HepG2 (cell line): Measurements from ENCODE around the gene GABRB1. TPM values are rescaled to one million over a fixed set of nuclear protein-coding genes. Genes with fewer than 3 reads are reported as not detected.

ENCODE experiments used
- CSRNP2 ChIP-seq: sonication (generic); formaldehyde crosslinking; conservative IDR thresholded peaks from 2 replicates; pipeline ENCODE4 v1.8.0; 2022; ENCODE audit warnings: low read depth, missing genetic modification reagents
- JUND ChIP-seq: sonication (generic); formaldehyde crosslinking; IDR thresholded peaks from 2 replicates; pipeline ENCODE4 v1.8.0; 2022; ENCODE audit warnings: mild to moderate bottlenecking, missing genetic modification reagents
- KDM4B ChIP-seq: sonication (generic); formaldehyde crosslinking; IDR thresholded peaks from 2 replicates; pipeline ENCODE4 v1.4.0; 2020; ENCODE audit warnings: missing genetic modification reagents
- MTF1 ChIP-seq: sonication (generic); formaldehyde crosslinking; IDR thresholded peaks from 2 replicates; pipeline ENCODE4 v1.5.0; 2020; ENCODE audit warnings: missing genetic modification reagents
- MXI1 ChIP-seq: IDR thresholded peaks from 3 replicates; pipeline ENCODE4 v1.6.1; 2012; ENCODE audit warnings: low read depth, low read length, inconsistent platforms, borderline replicate concordance
- ZBTB2 ChIP-seq: sonication (generic); formaldehyde crosslinking; IDR thresholded peaks from 2 replicates; pipeline ENCODE4 v1.8.0; 2022; ENCODE audit warnings: low read depth, missing genetic modification reagents
- ZNF225 ChIP-seq: sonication (generic); formaldehyde crosslinking; IDR thresholded peaks from 2 replicates; pipeline ENCODE4 v1.4.0; 2020; ENCODE audit warnings: mild to moderate bottlenecking, missing genetic modification reagents
- ZNF709 ChIP-seq: sonication (generic); formaldehyde crosslinking; IDR thresholded peaks from 2 replicates; pipeline ENCODE4 v1.5.0; 2020; ENCODE audit warnings: mild to moderate bottlenecking, missing genetic modification reagents
- polyA plus RNA-seq, 8 experiments: library from polyadenylated mRNA; depleted of rRNA in 3 of 8; stranded (reverse) in 7 of 8; unstranded in 1 of 8; fragments of >200 nt; fragmentation: Illumina TruSeq in 4 of 8; extraction: Trizol in 4 of 8; gene quantifications; 2 replicates each; pipeline versions ENCODE4 v1.2.1 to v1.2.3, GENCODE V29; 2011 to 2016; ENCODE audit warnings: low read depth in 4 of 8, missing spikeins in 1 of 8, mixed read lengths in 1 of 8; ENCODE audit not compliant: insufficient read depth in 1 of 8
- total RNA-seq, 5 experiments: library from RNA; depleted of rRNA; stranded (reverse); fragments of >200 nt; fragmentation: Illumina TruSeq; extraction: Trizol; gene quantifications; 2 replicates each; pipeline ENCODE4 v1.2.3, GENCODE V29; 2016; ENCODE audit warnings: low read depth in 1 of 5
- TF ChIP-seq, protein P1 (sequence below), 2 experiments: sonication (generic) in 1 of 2; formaldehyde crosslinking in 1 of 2; IDR thresholded peaks; 2 replicates each; pipeline versions ENCODE4 v1.4.0 to v1.6.1; 2016 to 2020; ENCODE audit warnings: borderline replicate concordance in 1 of 2, low read depth in 1 of 2, mild to moderate bottlenecking in 1 of 2, missing genetic modification reagents in 1 of 2
- TF ChIP-seq, protein P2 (sequence below): sonication (generic); formaldehyde crosslinking; IDR thresholded peaks from 2 replicates; pipeline ENCODE4 v1.9.0; 2022; ENCODE audit warnings: missing genetic modification reagents, mild to moderate bottlenecking, borderline replicate concordance
- TF ChIP-seq, protein P3 (sequence below): IDR thresholded peaks from 2 replicates; pipeline ENCODE4 v1.6.1; 2016; ENCODE audit warnings: low read depth
- TF ChIP-seq, protein P4 (sequence below): sonication (generic); formaldehyde crosslinking; IDR thresholded peaks from 2 replicates; pipeline ENCODE4 v1.4.0; 2020; ENCODE audit warnings: mild to moderate bottlenecking, low read depth, missing genetic modification reagents
- TF ChIP-seq, protein P5 (sequence below): sonication (generic); formaldehyde crosslinking; IDR thresholded peaks from 2 replicates; pipeline ENCODE4 v1.4.0; 2020; ENCODE audit warnings: mild to moderate bottlenecking, missing genetic modification reagents

GABRB1 gene
- total and polyA plus RNA-seq, 2 of the 13 experiments (the other 11 are each of a cell fraction or from before 2014, with no cell fraction given), result not detected

DNA sequence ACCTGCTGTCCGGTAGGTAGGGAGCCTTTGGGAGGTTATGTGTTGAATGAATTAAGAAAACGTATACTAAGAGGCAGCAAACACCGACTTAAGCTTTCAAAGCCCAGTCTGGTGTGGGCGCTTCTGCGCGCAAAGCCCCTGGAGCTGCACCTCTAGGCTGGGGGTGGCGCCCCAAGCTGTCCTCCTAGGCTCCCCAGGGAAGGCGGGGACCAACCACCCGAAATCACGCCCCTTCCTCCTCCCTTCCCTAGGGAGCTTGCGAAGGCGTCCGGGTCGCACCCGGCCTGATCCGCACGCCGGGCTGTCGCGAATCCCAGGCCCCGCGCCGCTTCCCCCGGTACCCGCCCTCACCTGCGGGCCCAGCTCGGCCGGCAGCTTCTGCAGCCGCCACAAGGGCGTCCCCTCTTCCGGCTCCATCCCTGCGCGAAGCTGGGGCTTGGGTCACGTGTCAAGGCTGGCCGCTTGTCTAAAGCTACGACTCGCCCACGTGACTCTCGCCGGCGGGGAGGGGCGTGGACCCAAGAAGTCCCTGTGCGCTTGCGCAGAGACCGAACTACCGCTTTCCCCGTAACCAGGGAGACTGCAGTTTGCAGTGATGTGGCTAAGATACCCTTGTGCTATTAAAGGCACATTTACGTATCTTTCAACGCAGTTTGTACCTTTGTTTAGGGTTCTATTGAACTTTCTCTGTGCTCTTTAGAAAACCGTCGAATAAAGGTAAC is 432.0 kb downstream of the GABRB1 start, which contains the start of gene COMMD8 (continued):
- TF ChIP-seq, protein P1, sequence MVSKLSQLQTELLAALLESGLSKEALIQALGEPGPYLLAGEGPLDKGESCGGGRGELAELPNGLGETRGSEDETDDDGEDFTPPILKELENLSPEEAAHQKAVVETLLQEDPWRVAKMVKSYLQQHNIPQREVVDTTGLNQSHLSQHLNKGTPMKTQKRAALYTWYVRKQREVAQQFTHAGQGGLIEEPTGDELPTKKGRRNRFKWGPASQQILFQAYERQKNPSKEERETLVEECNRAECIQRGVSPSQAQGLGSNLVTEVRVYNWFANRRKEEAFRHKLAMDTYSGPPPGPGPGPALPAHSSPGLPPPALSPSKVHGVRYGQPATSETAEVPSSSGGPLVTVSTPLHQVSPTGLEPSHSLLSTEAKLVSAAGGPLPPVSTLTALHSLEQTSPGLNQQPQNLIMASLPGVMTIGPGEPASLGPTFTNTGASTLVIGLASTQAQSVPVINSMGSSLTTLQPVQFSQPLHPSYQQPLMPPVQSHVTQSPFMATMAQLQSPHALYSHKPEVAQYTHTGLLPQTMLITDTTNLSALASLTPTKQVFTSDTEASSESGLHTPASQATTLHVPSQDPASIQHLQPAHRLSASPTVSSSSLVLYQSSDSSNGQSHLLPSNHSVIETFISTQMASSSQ (IDR thresholded peaks at IDR 0.05; ENCODE audit: low read depth), result no peak
- TF ChIP-seq, protein P1 (CRISPR knock-in tag; IDR thresholded peaks at IDR 0.05; ENCODE audit: borderline replicate concordance), result peak; percentile 41; the same call in 1 of the 2 replicates
- TF ChIP-seq ZBTB2, result no peak
- TF ChIP-seq JUND (CRISPR knock-in tag), result no peak
- TF ChIP-seq, protein P2, sequence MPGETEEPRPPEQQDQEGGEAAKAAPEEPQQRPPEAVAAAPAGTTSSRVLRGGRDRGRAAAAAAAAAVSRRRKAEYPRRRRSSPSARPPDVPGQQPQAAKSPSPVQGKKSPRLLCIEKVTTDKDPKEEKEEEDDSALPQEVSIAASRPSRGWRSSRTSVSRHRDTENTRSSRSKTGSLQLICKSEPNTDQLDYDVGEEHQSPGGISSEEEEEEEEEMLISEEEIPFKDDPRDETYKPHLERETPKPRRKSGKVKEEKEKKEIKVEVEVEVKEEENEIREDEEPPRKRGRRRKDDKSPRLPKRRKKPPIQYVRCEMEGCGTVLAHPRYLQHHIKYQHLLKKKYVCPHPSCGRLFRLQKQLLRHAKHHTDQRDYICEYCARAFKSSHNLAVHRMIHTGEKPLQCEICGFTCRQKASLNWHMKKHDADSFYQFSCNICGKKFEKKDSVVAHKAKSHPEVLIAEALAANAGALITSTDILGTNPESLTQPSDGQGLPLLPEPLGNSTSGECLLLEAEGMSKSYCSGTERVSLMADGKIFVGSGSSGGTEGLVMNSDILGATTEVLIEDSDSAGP (CRISPR knock-in tag), result peak; percentile 91
- peak; percentile 85; the same call in 2 of the 3 replicates for TF ChIP-seq MXI1
- TF ChIP-seq ZNF225 (CRISPR knock-in tag), result peak; percentile 90
- no peak for TF ChIP-seq MTF1
- no peak for TF ChIP-seq CSRNP2
- TF ChIP-seq ZNF709 (CRISPR knock-in tag), result peak; percentile 68; the same call in 1 of the 2 replicates
- TF ChIP-seq, protein P3, sequence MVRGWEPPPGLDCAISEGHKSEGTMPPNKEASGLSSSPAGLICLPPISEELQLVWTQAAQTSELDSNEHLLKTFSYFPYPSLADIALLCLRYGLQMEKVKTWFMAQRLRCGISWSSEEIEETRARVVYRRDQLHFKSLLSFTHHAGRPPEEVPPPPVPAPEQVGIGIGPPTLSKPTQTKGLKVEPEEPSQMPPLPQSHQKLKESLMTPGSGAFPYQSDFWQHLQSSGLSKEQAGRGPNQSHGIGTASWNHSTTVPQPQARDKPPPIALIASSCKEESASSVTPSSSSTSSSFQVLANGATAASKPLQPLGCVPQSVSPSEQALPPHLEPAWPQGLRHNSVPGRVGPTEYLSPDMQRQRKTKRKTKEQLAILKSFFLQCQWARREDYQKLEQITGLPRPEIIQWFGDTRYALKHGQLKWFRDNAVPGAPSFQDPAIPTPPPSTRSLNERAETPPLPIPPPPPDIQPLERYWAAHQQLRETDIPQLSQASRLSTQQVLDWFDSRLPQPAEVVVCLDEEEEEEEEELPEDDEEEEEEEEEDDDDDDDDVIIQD (CRISPR knock-in tag), result peak; percentile 63; the same call in 1 of the 2 replicates
- TF ChIP-seq, protein P4, sequence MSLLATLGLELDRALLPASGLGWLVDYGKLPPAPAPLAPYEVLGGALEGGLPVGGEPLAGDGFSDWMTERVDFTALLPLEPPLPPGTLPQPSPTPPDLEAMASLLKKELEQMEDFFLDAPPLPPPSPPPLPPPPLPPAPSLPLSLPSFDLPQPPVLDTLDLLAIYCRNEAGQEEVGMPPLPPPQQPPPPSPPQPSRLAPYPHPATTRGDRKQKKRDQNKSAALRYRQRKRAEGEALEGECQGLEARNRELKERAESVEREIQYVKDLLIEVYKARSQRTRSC (CRISPR knock-in tag), result no peak
- TF ChIP-seq, protein P5, sequence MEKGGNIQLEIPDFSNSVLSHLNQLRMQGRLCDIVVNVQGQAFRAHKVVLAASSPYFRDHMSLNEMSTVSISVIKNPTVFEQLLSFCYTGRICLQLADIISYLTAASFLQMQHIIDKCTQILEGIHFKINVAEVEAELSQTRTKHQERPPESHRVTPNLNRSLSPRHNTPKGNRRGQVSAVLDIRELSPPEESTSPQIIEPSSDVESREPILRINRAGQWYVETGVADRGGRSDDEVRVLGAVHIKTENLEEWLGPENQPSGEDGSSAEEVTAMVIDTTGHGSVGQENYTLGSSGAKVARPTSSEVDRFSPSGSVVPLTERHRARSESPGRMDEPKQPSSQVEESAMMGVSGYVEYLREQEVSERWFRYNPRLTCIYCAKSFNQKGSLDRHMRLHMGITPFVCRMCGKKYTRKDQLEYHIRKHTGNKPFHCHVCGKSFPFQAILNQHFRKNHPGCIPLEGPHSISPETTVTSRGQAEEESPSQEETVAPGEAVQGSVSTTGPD (CRISPR knock-in tag), result no peak
- no peak for TF ChIP-seq KDM4B (CRISPR knock-in tag)
